IMR-90 (cell line): ENCODE results near the gene OSBP2. TPM values are rescaled to one million over a fixed set of nuclear protein-coding genes. Genes with fewer than 3 reads are reported as not detected.

Source experiments
- ATAC-seq: fragments of 200-7000 bp; cut with Tn5 transposase; 2 replicates; pipeline ENCODE4 v1.9.1; 2020; ENCODE audit warnings: low read depth, mild to moderate bottlenecking, moderate library complexity
- BruUV-seq: library from RNA; stranded (reverse); fragments of 400-500 nt; replicated peaks from 2 replicates; lab custom pipeline; 2021; lab: Mats Ljungman, UMichigan
- CTCF ChIA-PET: fragments of 300-600 bp; formaldehyde crosslinking; extraction: SDS; loops from one replicate; lab custom pipeline; 2021; ENCODE audit warnings: antibody characterized with exemption; lab: Yijun Ruan, JAX
- POLR2A ChIA-PET: fragments of 300-600 bp; sonication (Branson Sonifier 250); formaldehyde crosslinking; loops from one replicate; lab custom pipeline; 2022; ENCODE audit warnings: antibody characterized with exemption; ENCODE audit not compliant: unreplicated experiment; lab: Charles Lee
- DNase-seq: peaks from one replicate; pipeline ENCODE4 v3.0.0; 2013
- H2AFZ ChIP-seq: replicated peaks from 2 replicates; pipeline ENCODE3; 2013; ENCODE audit warnings: low read length, mild to moderate bottlenecking; ENCODE audit not compliant: poor library complexity
- H2AK5ac ChIP-seq: 2 replicates; pipeline ENCODE4 v1.6.1; 2013; ENCODE audit warnings: low read depth, low read length, inconsistent platforms
- H2AK9ac ChIP-seq: replicated peaks from 2 replicates; pipeline ENCODE3; 2013; ENCODE audit warnings: mild to moderate bottlenecking, low read depth, low read length, moderate library complexity; ENCODE audit not compliant: poor library complexity
- H2BK120ac ChIP-seq: 2 replicates; pipeline ENCODE4 v1.6.1; 2013; ENCODE audit warnings: low read depth, low read length, inconsistent platforms
- H2BK15ac ChIP-seq: 3 replicates; pipeline ENCODE4 v1.6.1; 2013; ENCODE audit warnings: low read depth, low read length, inconsistent platforms
- H2BK20ac ChIP-seq: 2 replicates; pipeline ENCODE4 v1.6.1; 2013; ENCODE audit warnings: low read depth, mild to moderate bottlenecking, inconsistent platforms, low read length, moderate library complexity
- H2BK5ac ChIP-seq: 2 replicates; pipeline ENCODE4 v1.6.1; 2013; ENCODE audit warnings: mild to moderate bottlenecking, low read depth, low read length, inconsistent platforms; ENCODE audit not compliant: poor library complexity, severe bottlenecking
- H3K14ac ChIP-seq: replicated peaks from 2 replicates; pipeline ENCODE4 v1.6.1; 2013; ENCODE audit warnings: low read depth, low read length, inconsistent platforms
- H3K18ac ChIP-seq: 2 replicates; pipeline ENCODE4 v1.6.1; 2013; ENCODE audit warnings: low read depth, low read length, control low read depth
- H3K23ac ChIP-seq: 2 replicates; pipeline ENCODE4 v1.6.1; 2013; ENCODE audit warnings: low read depth, low read length, inconsistent platforms
- H3K27ac ChIP-seq: 2 replicates; pipeline ENCODE4 v1.5.1; 2013; ENCODE audit warnings: mild to moderate bottlenecking, control low read depth, low read length; ENCODE audit not compliant: insufficient read depth
- H3K27me3 ChIP-seq: 2 replicates; pipeline ENCODE4 v1.6.1; 2013; ENCODE audit warnings: low read length; ENCODE audit not compliant: control insufficient read depth, insufficient read depth
- H3K36me3 ChIP-seq: 2 replicates; pipeline ENCODE4 v1.6.1; 2013; ENCODE audit warnings: low read length, mixed read lengths; ENCODE audit not compliant: control insufficient read depth, insufficient read depth
- H3K4ac ChIP-seq: 2 replicates; pipeline ENCODE4 v1.6.1; 2013; ENCODE audit warnings: low read depth, low read length, inconsistent platforms
- H3K4me1 ChIP-seq: 2 replicates; pipeline ENCODE4 v1.6.1; 2013; ENCODE audit warnings: low read length, mixed read lengths; ENCODE audit not compliant: control insufficient read depth, insufficient read depth
- H3K4me2 ChIP-seq: 2 replicates; pipeline ENCODE4 v1.6.1; 2013; ENCODE audit warnings: low read depth, mild to moderate bottlenecking, control low read depth, low read length, moderate library complexity
- H3K4me3 ChIP-seq: 2 replicates; pipeline ENCODE4 v1.5.1; 2013; ENCODE audit warnings: low read depth, mild to moderate bottlenecking, control low read depth, low read length, moderate library complexity; ENCODE audit not compliant: insufficient read depth
- H3K56ac ChIP-seq: 2 replicates; pipeline ENCODE4 v1.6.1; 2013; ENCODE audit warnings: low read length, inconsistent platforms; ENCODE audit not compliant: insufficient read depth; ENCODE audit errors: extremely low read depth
- H3K79me1 ChIP-seq, 2 experiments: 2 replicates each; pipeline ENCODE4 v1.6.1; 2013; ENCODE audit warnings: low read length in 2 of 2, inconsistent platforms in 1 of 2, low read depth in 1 of 2
- H3K9ac ChIP-seq: 2 replicates; pipeline ENCODE4 v1.6.1; 2013; ENCODE audit warnings: low read depth, low read length, control low read depth
- H3K9me1 ChIP-seq: 2 replicates; pipeline ENCODE4 v1.6.1; 2013; ENCODE audit warnings: low read length, inconsistent platforms; ENCODE audit not compliant: insufficient read depth
- H3K9me3 ChIP-seq: 2 replicates; pipeline ENCODE4 v1.6.1; 2013; ENCODE audit warnings: low read length; ENCODE audit not compliant: control insufficient read depth, insufficient read depth
- H4K20me1 ChIP-seq: 2 replicates; pipeline ENCODE4 v1.6.1; 2013; ENCODE audit warnings: low read length, inconsistent platforms; ENCODE audit not compliant: insufficient read depth
- H4K5ac ChIP-seq: 2 replicates; pipeline ENCODE4 v1.6.1; 2013; ENCODE audit warnings: mild to moderate bottlenecking, low read depth, low read length, control low read depth
- H4K8ac ChIP-seq, 2 experiments: 2 replicates each; pipeline ENCODE4 v1.6.1; 2013; ENCODE audit warnings: low read depth in 2 of 2, low read length in 2 of 2, control low read depth in 1 of 2, inconsistent platforms in 1 of 2
- H4K91ac ChIP-seq: 2 replicates; pipeline ENCODE4 v1.6.1; 2013; ENCODE audit warnings: low read depth, low read length, inconsistent platforms; ENCODE audit not compliant: insufficient read depth
- BHLHE40 ChIP-seq: fragments of 150-350 bp; IDR thresholded peaks from 2 replicates; pipeline ENCODE4 v1.6.1; 2016; ENCODE audit warnings: mild to moderate bottlenecking, low read depth, low read length
- CHD1 ChIP-seq: IDR thresholded peaks from 2 replicates; pipeline ENCODE4 v1.6.1; 2012; ENCODE audit warnings: low read depth, low read length, improper control_type of control experiment
- ELK1 ChIP-seq: fragments of 150-350 bp; IDR thresholded peaks from 2 replicates; pipeline ENCODE4 v1.6.1; 2016; ENCODE audit warnings: low read depth, mild to moderate bottlenecking, low read length, moderate library complexity, borderline replicate concordance
- MAZ ChIP-seq: IDR thresholded peaks from 2 replicates; pipeline ENCODE4 v1.6.1; 2012; ENCODE audit warnings: low read depth, mild to moderate bottlenecking, low read length, improper control_type of control experiment, moderate library complexity, borderline replicate concordance
- NFE2L2 ChIP-seq: fragments of 150-350 bp; IDR thresholded peaks from 2 replicates; pipeline ENCODE4 v1.6.1; 2016; ENCODE audit warnings: low read depth, mild to moderate bottlenecking, low read length
- POLR2A ChIP-seq: IDR thresholded peaks from 2 replicates; pipeline ENCODE4 v1.6.1; 2012; ENCODE audit warnings: mild to moderate bottlenecking, low read depth, low read length
- RCOR1 ChIP-seq: IDR thresholded peaks from 2 replicates; pipeline ENCODE4 v1.6.1; 2012; ENCODE audit warnings: mild to moderate bottlenecking, low read length, improper control_type of control experiment; ENCODE audit not compliant: insufficient replicate concordance
- SMC3 ChIP-seq: fragments of 150-350 bp; IDR thresholded peaks from 2 replicates; pipeline ENCODE4 v1.6.1; 2016; ENCODE audit warnings: low read depth, mild to moderate bottlenecking, antibody characterized with exemption, low read length, moderate library complexity
- WGBS, 2 experiments: methylation state at CpG; one replicate each; pipeline versions ENCODE4 v1.1.5 to v1.1.7; 2013; ENCODE audit warnings: missing lambda C conversion rate in 2 of 2; ENCODE audit not compliant: insufficient read length in 1 of 2; ENCODE audit errors: extremely low coverage in 2 of 2; 5-methylcytosine and 5-hydroxymethylcytosine counted together
- dilution Hi-C: fragments of 300-500 bp; cut with HindIII; formaldehyde crosslinking; loops from one replicate; pipeline ENCODE4 v1.14.3; 2018; ENCODE audit warnings: low sequenced_read_pairs; ENCODE audit not compliant: unreplicated experiment
- in situ Hi-C: fragments of 300-500 bp; cut with MboI; formaldehyde crosslinking; loops from 3 replicates; pipeline ENCODE4 v1.14.3; 2019; ENCODE audit warnings: low sequenced_read_pairs, inconsistent platforms, mixed read lengths
- intact Hi-C: fragments of 100-400 bp; cut with micrococcal nuclease; formaldehyde crosslinking; loops from 2 replicates; pipeline ENCODE4 v1.10.0; 2022
- polyA plus RNA-seq, 3 experiments: library from polyadenylated mRNA; depleted of rRNA; stranded (reverse); fragments of >200 nt; gene quantifications; 2 replicates each; pipeline ENCODE4 v1.2.3, GENCODE V29; 2012; ENCODE audit warnings: low replicate concordance in 1 of 3
- total RNA-seq: library from RNA; depleted of rRNA; stranded (reverse); fragments of >200 nt; gene quantifications from 2 replicates; pipeline ENCODE4 v1.2.3, GENCODE V29; 2012
- TF ChIP-seq, protein P1 (sequence below): fragments of 150-350 bp; IDR thresholded peaks from 2 replicates; pipeline ENCODE4 v1.6.1; 2017; ENCODE audit warnings: mild to moderate bottlenecking, antibody characterized with exemption, low read length, low read depth
- TF ChIP-seq, protein P2 (sequence below): conservative IDR thresholded peaks from 2 replicates; pipeline ENCODE4 v1.5.1; 2012; ENCODE audit warnings: mild to moderate bottlenecking, low read depth, low read length, improper control_type of control experiment

Gene OSBP2
- total and polyA plus RNA-seq, 2 of the 4 experiments (the other 2 are of a cell fraction) = 1.8 to 2.2 TPM

GRCh38 chr22:30855677-30856518, 161.2 kb downstream of the OSBP2 start (continued):
- no peak for TF ChIP-seq NFE2L2

DNA sequence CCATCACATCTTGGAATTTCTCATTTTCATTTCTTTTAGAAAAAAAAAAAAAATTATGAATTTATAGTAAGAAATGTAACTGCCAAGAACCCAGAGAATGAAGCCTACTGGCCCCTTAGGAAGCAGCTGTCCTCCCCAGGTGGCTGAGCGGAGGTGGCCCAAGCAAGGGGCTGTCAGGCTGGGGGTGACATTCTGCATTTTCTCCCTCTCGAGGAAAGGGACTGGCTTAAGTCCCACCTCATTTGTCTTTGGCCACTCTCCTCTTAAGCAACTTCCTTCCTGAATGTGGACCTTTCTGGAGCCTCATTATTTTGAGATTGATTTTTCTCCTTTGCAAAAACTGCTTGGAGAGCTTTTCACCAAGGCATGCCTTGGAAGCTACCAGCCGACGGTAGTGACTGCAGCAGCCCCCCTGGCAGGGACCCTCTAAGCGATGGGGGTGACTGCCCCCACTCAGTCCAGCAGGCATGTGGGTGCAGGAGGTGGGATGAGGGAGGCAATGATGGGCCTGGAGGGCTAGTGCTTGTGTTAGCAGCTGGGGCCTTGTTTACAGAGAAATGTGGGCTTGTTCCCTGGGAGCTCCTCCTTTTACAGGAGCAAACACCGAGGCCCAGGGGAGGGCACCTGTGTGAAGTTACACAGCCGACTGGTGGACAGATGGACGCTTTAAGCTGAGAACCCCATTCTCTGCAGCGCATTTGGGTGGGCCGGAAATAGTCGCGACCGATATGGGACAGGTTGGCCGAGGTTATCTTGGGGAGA, 162.2 kb downstream of the OSBP2 start:
- H2BK15ac ChIP-seq = no peak overlapping the region
- H3K36me3 ChIP-seq = no peaks in the 10 kb centered on the region
- POLR2A ChIA-PET = no interaction called here
- H2BK20ac ChIP-seq = no peak overlapping the region
- H3K18ac ChIP-seq = no peak overlapping the region
- no peak overlapping the region for H3K4ac ChIP-seq
- in situ Hi-C loops = no loop called here
- no peak overlapping the region for H2BK5ac ChIP-seq
- WGBS, 2 experiments = 69% methylated on average over 7 of the region's 14 CpGs; no CpG with 5 or more reads in 1 of the 2 experiments
- no peaks in the 10 kb centered on the region for H3K4me1 ChIP-seq
- no peak overlapping the region for H3K14ac ChIP-seq
- no peak overlapping the region for H2AK5ac ChIP-seq
- no peak overlapping the region for H3K56ac ChIP-seq
- no peak overlapping the region for H3K4me3 ChIP-seq
- intact Hi-C loops = no loop called here
- H3K79me1 ChIP-seq = no peaks in the 10 kb centered on the region
- no peaks in the 10 kb centered on the region; the same call in 1 of the 2 replicates for H3K9me1 ChIP-seq
- no peak overlapping the region for H4K91ac ChIP-seq
- CTCF ChIA-PET = interaction anchor here (1.3 kb wide), 1 partner anchor 33 kb away, joined by 3 read pairs; no protein-coding TSS in a partner anchor
- no peak overlapping the region for H2AFZ ChIP-seq
- peaks cover 2% of the 10 kb centered on the region; the same call in 1 of the 2 replicates for H3K9me3 ChIP-seq
- H3K9ac ChIP-seq = no peak overlapping the region
- no TSS peak for BruUV-seq
- H3K4me2 ChIP-seq = no peak overlapping the region
- H4K8ac ChIP-seq = no peak overlapping the region
- no peak overlapping the region for H2BK120ac ChIP-seq
- dilution Hi-C loops = no loop called here
- ATAC-seq = no peak
- H3K27ac ChIP-seq = no peak overlapping the region
- no peak overlapping the region for H2AK9ac ChIP-seq
- no peaks in the 10 kb centered on the region for H4K20me1 ChIP-seq
- H4K5ac ChIP-seq = no peak overlapping the region
- H3K23ac ChIP-seq = no peak overlapping the region
- DNase-seq = no peak
- peaks cover 2% of the 10 kb centered on the region for H3K27me3 ChIP-seq
- TF ChIP-seq, protein P1, sequence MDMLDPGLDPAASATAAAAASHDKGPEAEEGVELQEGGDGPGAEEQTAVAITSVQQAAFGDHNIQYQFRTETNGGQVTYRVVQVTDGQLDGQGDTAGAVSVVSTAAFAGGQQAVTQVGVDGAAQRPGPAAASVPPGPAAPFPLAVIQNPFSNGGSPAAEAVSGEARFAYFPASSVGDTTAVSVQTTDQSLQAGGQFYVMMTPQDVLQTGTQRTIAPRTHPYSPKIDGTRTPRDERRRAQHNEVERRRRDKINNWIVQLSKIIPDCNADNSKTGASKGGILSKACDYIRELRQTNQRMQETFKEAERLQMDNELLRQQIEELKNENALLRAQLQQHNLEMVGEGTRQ = no peak
- TF ChIP-seq SMC3 (no peak), ELK1 (no peak), RCOR1 (no peak), POLR2A (no peak), NFE2L2 (no peak), CHD1 (no peak), BHLHE40 (no peak), MAZ (no peak)
- TF ChIP-seq, protein P2, sequence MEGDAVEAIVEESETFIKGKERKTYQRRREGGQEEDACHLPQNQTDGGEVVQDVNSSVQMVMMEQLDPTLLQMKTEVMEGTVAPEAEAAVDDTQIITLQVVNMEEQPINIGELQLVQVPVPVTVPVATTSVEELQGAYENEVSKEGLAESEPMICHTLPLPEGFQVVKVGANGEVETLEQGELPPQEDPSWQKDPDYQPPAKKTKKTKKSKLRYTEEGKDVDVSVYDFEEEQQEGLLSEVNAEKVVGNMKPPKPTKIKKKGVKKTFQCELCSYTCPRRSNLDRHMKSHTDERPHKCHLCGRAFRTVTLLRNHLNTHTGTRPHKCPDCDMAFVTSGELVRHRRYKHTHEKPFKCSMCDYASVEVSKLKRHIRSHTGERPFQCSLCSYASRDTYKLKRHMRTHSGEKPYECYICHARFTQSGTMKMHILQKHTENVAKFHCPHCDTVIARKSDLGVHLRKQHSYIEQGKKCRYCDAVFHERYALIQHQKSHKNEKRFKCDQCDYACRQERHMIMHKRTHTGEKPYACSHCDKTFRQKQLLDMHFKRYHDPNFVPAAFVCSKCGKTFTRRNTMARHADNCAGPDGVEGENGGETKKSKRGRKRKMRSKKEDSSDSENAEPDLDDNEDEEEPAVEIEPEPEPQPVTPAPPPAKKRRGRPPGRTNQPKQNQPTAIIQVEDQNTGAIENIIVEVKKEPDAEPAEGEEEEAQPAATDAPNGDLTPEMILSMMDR = no peak
